Lower leg skin (tissue), 3 donors: ENCODE data around the gene CADM1.

ENCODE experiments used
- CTCF ChIP-seq, 3 donors: fragments of 450-650 bp; IDR thresholded peaks; one replicate each; pipeline ENCODE4 v1.5.1; 2016; ENCODE audit warnings: antibody characterized with exemption in 3 of 3, mild to moderate bottlenecking in 3 of 3, moderate library complexity in 2 of 3
- POLR2A ChIP-seq, 2 donors: fragments of 450-650 bp; IDR thresholded peaks; one replicate each; pipeline ENCODE4 v1.6.1; 2016 to 2017; ENCODE audit warnings: antibody characterized with exemption in 2 of 2, mild to moderate bottlenecking in 1 of 2, moderate library complexity in 1 of 2

GRCh38 chr11:115279813-115280761, 224.1 kb downstream of the CADM1 start:
- TF ChIP-seq POLR2A (IDR thresholded peaks at IDR 0.05) (no peak), CTCF (IDR thresholded peaks at IDR 0.05) (no peak)
